IPS-NIHi7 (cell line): Measurements from ENCODE around the gene CERKL.

Experiments used
- DNase-seq: peaks from one replicate; pipeline ENCODE4 v3.0.0; 2012; ENCODE audit warnings: mixed read lengths; ENCODE audit errors: extremely low spot score

Gene CERKL

GRCh38 chr2:181627545-181627944, 29.4 kb downstream of the CERKL start:
- no peak for DNase-seq

- DNase-seq = no peak
Measured at GRCh38 chr2:181626671-181627070, 30.2 kb downstream of the CERKL start.

DNA sequence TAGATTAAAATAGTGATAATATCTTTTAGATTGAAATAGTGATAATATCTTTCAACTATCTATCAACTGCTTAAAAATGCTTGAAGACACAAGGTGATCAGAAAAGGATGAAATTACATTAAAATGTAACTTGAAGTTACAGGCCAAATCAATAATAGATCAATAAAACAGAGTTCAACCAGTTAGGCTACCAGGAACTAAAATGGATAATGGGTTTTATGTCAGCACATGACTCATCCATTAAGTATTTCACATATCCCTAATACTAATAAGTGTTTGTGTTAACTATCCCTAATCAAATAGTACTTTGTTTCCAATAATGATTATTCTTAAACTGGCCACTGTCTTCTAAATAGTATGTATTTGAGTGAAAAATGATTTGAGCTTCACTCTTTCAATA, 33.7 kb downstream of the CERKL start:
- no peak for DNase-seq

DNA sequence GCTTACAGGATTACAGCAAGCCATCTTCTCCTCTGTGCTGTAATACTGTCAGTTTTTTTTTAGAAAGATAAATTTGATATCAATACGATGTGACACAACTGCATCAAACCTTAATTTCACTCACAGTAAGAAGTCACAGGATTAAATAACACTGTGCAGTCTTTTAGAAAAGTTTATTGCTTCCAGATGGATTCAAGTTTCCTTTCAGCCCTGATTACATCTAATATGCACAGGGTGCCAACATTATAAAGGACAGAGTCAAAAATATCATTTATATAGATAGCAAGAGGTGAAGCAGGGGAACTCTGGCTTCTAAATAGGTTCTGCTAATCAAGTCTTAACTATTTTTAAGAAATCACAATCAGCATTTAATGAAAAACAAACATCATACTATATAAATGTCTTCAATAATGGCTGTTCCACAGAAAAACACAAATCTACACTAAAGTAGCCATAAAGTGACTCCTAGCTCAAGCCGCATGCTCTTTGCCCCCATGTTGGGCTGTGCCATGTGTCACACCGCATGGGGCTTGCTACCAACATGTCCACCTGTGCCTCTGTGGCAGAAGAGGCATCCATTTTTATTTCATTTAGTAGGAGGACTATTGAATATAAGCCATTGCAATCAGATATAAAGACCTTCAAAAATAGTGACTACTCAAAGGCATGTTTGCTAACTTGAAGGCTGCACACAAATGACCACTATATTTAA, 35.0 kb downstream of the CERKL start:
- DNase-seq = no peak

GRCh38 chr2:181619516-181619915, 37.4 kb downstream of the CERKL start:
- DNase-seq = no peak

GRCh38 chr2:181616715-181617114, 40.2 kb downstream of the CERKL start:
- DNase-seq = no peak

DNA sequence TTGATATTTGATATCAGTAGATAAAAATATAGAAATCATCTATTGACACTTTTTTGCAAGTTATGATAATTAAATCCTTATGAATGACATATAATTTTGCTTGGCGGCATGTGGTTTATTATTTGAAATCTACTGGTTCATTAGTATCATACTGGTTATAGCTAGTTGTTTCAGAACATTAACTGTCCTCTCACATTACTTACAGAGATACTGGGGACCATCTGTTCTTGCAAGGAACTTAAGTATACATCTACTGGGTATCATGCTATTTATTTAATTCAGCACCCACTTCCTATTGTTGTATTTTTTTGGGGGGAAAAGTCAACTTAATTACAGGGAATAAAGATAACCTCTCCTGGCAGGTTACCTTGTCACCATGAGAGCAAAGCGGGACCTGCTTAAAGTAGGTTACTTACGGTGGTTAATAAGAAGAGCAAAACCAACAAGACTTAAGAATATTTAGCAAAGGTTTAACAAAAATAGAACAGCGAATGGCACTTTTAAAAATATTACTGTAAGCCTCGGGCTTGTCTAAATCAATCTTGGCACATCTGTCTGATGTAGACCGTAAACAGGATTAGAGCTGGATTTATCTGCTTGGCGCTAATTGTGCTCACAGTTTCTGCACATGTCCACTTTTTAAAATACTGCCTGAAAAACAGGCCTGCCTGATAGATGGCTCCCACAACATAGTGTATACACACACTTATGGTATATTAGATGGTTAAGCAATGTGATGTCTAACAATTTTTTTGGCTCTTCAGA, 41.8 kb downstream of the CERKL start:
- no peak for DNase-seq

- no peak for DNase-seq
Measured at GRCh38 chr2:181613241-181613640, 43.7 kb downstream of the CERKL start.

GRCh38 chr2:181607629-181608590, 49.0 kb downstream of the CERKL start:
- no peak for DNase-seq

GRCh38 chr2:181605889-181606837, 50.7 kb downstream of the CERKL start:
- DNase-seq = no peak

GRCh38 chr2:181602017-181602416, 54.9 kb downstream of the CERKL start:
- no peak for DNase-seq

DNA sequence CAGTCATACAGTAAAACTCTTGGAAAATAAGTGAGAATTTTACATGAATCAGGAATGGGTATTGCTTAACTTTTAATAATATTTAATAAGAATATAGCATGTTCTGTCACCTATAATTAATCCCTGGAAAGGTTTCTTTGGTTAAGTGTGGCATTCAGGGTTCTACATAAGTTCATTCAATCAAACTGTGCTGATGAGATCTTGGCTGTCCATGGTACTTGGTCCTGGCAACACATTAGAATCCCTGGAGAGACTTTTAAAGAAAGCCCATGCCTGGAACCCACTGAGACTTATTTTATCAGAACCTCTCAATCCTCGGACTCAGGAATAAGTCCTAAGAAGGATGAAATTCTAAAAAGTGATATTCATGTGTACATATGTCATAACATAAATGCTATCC, 60.3 kb downstream of the CERKL start:
- DNase-seq = no peak

GRCh38 chr2:181594322-181594721, 62.6 kb downstream of the CERKL start:
- no peak for DNase-seq

- DNase-seq = no peak
Measured at GRCh38 chr2:181589779-181590178, 67.1 kb downstream of the CERKL start.

DNA sequence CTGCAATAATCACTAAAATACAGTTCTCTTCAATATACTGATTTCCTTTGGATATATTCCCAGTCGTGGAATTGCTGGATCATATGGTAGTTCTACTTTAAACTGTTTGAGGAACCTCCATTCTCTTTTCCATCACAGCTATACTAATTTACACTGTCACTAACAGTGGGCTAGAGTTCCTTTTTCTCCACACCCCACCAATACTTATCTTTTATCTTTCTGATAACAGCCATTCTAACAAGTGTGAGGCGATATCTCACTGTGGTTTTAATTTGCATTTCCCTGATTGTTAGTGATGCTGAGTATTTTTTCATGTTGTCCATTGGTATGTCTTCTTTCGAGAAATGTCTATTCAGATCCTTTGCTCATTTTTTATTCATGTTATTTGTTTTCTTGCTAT, 68.4 kb downstream of the CERKL start:
- no peak for DNase-seq

DNA sequence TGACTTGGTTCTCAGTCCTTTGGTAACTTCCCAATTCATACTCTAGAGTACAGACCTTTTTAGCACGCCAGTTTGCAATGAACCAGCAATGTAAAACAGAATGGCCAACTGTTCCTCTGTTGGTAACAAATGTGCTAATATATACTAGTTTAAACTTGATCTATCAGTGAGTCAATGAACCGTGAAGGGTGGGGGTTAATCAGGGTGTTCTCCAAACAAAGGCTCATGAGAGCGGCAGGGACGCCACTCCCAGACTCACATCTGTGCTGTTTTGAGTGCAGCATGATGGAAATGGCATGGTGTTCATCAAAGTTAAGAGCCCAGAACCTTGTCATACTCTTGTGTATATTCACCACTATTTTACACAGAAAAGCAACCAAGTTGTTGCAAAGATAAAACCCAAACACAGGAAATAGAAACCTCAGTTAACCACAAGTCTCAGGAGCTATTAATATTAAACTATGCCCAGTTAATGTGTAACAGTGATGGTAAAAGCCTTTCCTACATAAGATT, 70.3 kb downstream of the CERKL start:
- no peak for DNase-seq

DNA sequence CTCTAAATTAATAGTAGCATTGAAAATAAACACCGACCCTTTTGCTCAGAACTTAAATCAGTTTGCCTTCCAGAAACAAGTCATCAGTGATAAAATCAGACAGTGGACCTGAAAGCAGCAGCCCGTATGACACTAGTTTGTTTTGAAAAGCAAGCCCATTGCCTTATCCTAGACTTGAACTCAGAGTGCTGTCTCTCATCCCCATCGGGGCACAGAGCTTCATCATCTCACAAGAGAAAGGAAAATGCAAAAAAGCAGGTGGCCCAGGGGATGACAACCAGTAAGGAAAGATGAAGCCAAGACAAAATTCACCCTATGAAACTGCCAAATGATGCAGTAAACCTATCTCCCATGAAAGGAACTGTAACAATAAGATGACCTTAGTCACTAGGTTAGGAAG, 71.2 kb downstream of the CERKL start:
- DNase-seq = no peak

DNA sequence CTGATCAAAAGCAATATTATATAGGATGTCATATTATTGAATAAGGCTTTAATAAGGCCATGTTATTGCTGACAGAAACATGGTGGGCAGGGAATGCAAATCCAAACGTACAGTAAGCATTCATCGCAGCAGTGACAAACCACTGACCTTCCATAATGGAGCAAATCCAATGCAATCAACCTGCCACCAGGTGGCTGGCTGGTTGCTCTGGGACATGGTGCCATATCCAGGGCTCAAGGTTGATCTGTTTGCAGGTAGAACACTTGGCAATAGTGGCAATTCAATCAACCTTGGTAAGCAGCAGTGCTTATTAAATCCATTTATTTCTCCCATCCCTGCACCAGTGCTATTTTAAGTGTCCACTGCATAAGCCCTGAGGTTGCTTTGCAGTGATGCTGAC, 75.4 kb downstream of the CERKL start:
- peak; percentile 18 for DNase-seq

DNA sequence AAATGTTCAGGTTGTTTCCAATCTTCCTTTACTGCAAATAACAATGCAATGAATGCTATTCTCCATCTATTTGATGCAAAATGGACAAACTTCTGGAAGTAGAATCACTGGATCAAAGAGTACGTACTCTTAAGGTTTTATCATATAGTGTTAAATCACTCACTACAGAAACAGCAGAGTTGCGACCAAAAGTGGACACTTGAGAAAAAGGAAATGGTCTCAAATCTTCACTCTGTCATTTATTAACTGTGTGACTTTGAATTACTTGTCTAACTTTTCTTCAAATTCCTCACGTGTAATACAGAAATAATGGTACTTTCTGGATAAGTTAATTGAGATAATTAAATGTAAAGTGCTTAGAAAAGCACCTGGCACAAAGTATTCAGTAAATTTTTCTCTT, 78.1 kb downstream of the CERKL start:
- DNase-seq = no peak

GRCh38 chr2:181576431-181576830, 80.5 kb downstream of the CERKL start:
- DNase-seq = no peak

DNA sequence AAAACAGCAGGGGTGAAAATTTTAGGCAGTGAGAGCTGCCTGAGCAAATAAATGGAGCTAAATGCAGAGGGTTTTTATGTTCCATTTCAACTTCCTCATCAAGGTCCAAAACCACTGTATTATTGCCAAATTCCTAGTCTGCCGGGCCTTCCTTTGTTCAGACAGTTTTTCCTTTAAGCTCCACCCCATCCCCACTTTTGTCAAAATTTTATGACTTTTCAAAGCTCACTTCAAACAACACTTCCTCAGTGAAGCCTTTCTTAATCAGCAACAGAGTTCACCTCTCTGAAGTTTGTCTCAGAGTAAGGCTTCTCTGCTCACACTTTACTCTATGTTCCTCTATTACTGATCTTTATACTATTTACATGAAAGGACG, 81.3 kb downstream of the CERKL start:
- DNase-seq = no peak
